Measurements from ENCODE around the gene GDI1.
A peak's percentile ranks its signal among the peaks of the same experiment; 100 is the strongest.
"Not testable (repeated sequence)": the region's sequence is repeated elsewhere in the genome, so short reads cannot be mapped to it uniquely, and the experiment has no call there.

The GDI1 gene

GRCh38 chrX:154399527-154400368, 37.2 kb upstream of the GDI1 start:
- WGBS (ENCODE audit: insufficient coverage, insufficient read length) = no CpG with 5 or more reads among the region's 14 CpGs
- peak overlapping the region; percentile 98; the same call in 1 of the 2 replicates for H3K4me3 ChIP-seq (ENCODE audit: low read length)
- H3K4me1 ChIP-seq (ENCODE audit: control insufficient read depth, insufficient read depth, low read length) = peaks cover 3% of the 10 kb centered on the region; the same call in 1 of the 2 replicates
- no peaks in the 10 kb centered on the region for H3K9me3 ChIP-seq (ENCODE audit: control insufficient read depth, insufficient read depth, low read length)
- no peak overlapping the region for H3K27ac ChIP-seq (ENCODE audit: low read length)
- H3K27me3 ChIP-seq (ENCODE audit: control insufficient read depth, insufficient read depth, low read length) = no peaks in the 10 kb centered on the region
- DNase-seq (ENCODE audit: low read depth, low spot score) = no peak
- H3K36me3 ChIP-seq (ENCODE audit: control insufficient read depth, insufficient read depth, low read length) = peaks cover 23% of the 10 kb centered on the region; the same call in 1 of the 2 replicates

GRCh38 chrX:154400369-154400817, 36.6 kb upstream of the GDI1 start:
- not testable (repeated sequence) for H3K9me3 ChIP-seq (ENCODE audit: control insufficient read depth, insufficient read depth, low read length); H3K4me3 ChIP-seq (ENCODE audit: low read length); DNase-seq (ENCODE audit: low read depth, low spot score); H3K4me1 ChIP-seq (ENCODE audit: control insufficient read depth, insufficient read depth, low read length); H3K27me3 ChIP-seq (ENCODE audit: control insufficient read depth, insufficient read depth, low read length); H3K27ac ChIP-seq (ENCODE audit: low read length)
- no CpG with 5 or more reads among the region's 6 CpGs for WGBS (ENCODE audit: insufficient coverage, insufficient read length)
- H3K36me3 ChIP-seq (ENCODE audit: control insufficient read depth, insufficient read depth, low read length) = peaks cover 23% of the 10 kb centered on the region; the same call in 1 of the 2 replicates

GRCh38 chrX:154401045-154401799, 35.7 kb upstream of the GDI1 start:
- no peak for DNase-seq (ENCODE audit: low read depth, low spot score)
- Histone ChIP-seq H3K36me3 (ENCODE audit: control insufficient read depth, insufficient read depth, low read length) (peaks cover 23% of the 10 kb centered on the region; the same call in 1 of the 2 replicates), H3K4me1 (ENCODE audit: control insufficient read depth, insufficient read depth, low read length) (peaks cover 3% of the 10 kb centered on the region; the same call in 1 of the 2 replicates), H3K4me3 (ENCODE audit: low read length) (no peak overlapping the region), H3K27ac (ENCODE audit: low read length) (no peak overlapping the region), H3K9me3 (ENCODE audit: control insufficient read depth, insufficient read depth, low read length) (no peaks in the 10 kb centered on the region), H3K27me3 (ENCODE audit: control insufficient read depth, insufficient read depth, low read length) (no peaks in the 10 kb centered on the region)
- no CpG with 5 or more reads among the region's 6 CpGs for WGBS (ENCODE audit: insufficient coverage, insufficient read length)

- no CpG with 5 or more reads among the region's 6 CpGs for WGBS (ENCODE audit: insufficient coverage, insufficient read length)
- Histone ChIP-seq H3K4me1 (ENCODE audit: control insufficient read depth, insufficient read depth, low read length) (peaks cover 3% of the 10 kb centered on the region; the same call in 1 of the 2 replicates), H3K27me3 (ENCODE audit: control insufficient read depth, insufficient read depth, low read length) (no peaks in the 10 kb centered on the region), H3K4me3 (ENCODE audit: low read length) (no peak overlapping the region), H3K9me3 (ENCODE audit: control insufficient read depth, insufficient read depth, low read length) (no peaks in the 10 kb centered on the region), H3K27ac (ENCODE audit: low read length) (no peak overlapping the region), H3K36me3 (ENCODE audit: control insufficient read depth, insufficient read depth, low read length) (peaks cover 23% of the 10 kb centered on the region; the same call in 1 of the 2 replicates)
- no peak for DNase-seq (ENCODE audit: low read depth, low spot score)
Observed at GRCh38 chrX:154401918-154402621, 34.9 kb upstream of the GDI1 start.

GRCh38 chrX:154402622-154403127, 34.3 kb upstream of the GDI1 start:
- H3K9me3 ChIP-seq (ENCODE audit: control insufficient read depth, insufficient read depth, low read length) = no peaks in the 10 kb centered on the region
- peaks cover 3% of the 10 kb centered on the region; the same call in 1 of the 2 replicates for H3K4me1 ChIP-seq (ENCODE audit: control insufficient read depth, insufficient read depth, low read length)
- no peak overlapping the region for H3K4me3 ChIP-seq (ENCODE audit: low read length)
- no peaks in the 10 kb centered on the region for H3K27me3 ChIP-seq (ENCODE audit: control insufficient read depth, insufficient read depth, low read length)
- H3K27ac ChIP-seq (ENCODE audit: low read length) = no peak overlapping the region
- WGBS (ENCODE audit: insufficient coverage, insufficient read length) = no CpG with 5 or more reads among the region's 19 CpGs
- DNase-seq (ENCODE audit: low read depth, low spot score) = no peak
- H3K36me3 ChIP-seq (ENCODE audit: control insufficient read depth, insufficient read depth, low read length) = peaks cover 23% of the 10 kb centered on the region; the same call in 1 of the 2 replicates

GRCh38 chrX:154403192-154403591, 33.8 kb upstream of the GDI1 start:
- Histone ChIP-seq H3K27me3 (ENCODE audit: control insufficient read depth, insufficient read depth, low read length) (no peaks in the 10 kb centered on the region), H3K4me1 (ENCODE audit: control insufficient read depth, insufficient read depth, low read length) (peaks cover 3% of the 10 kb centered on the region; the same call in 1 of the 2 replicates), H3K27ac (ENCODE audit: low read length) (no peak overlapping the region), H3K4me3 (ENCODE audit: low read length) (no peak overlapping the region), H3K9me3 (ENCODE audit: control insufficient read depth, insufficient read depth, low read length) (no peaks in the 10 kb centered on the region), H3K36me3 (ENCODE audit: control insufficient read depth, insufficient read depth, low read length) (peaks cover 23% of the 10 kb centered on the region; the same call in 1 of the 2 replicates)
- WGBS (ENCODE audit: insufficient coverage, insufficient read length) = no CpG with 5 or more reads among the region's 10 CpGs
- DNase-seq (ENCODE audit: low read depth, low spot score) = no peak

- Histone ChIP-seq H3K27me3 (ENCODE audit: control insufficient read depth, insufficient read depth, low read length) (no peaks in the 10 kb centered on the region), H3K4me3 (ENCODE audit: low read length) (no peak overlapping the region), H3K36me3 (ENCODE audit: control insufficient read depth, insufficient read depth, low read length) (peaks cover 23% of the 10 kb centered on the region; the same call in 1 of the 2 replicates), H3K4me1 (ENCODE audit: control insufficient read depth, insufficient read depth, low read length) (peaks cover 4% of the 10 kb centered on the region; the same call in 1 of the 2 replicates), H3K9me3 (ENCODE audit: control insufficient read depth, insufficient read depth, low read length) (no peaks in the 10 kb centered on the region), H3K27ac (ENCODE audit: low read length) (no peak overlapping the region)
- no peak for DNase-seq (ENCODE audit: low read depth, low spot score)
- WGBS (ENCODE audit: insufficient coverage, insufficient read length) = no CpG with 5 or more reads among the region's 4 CpGs
Observed at GRCh38 chrX:154403858-154404257, 33.1 kb upstream of the GDI1 start.

- H3K4me3 ChIP-seq (ENCODE audit: low read length) = no peak overlapping the region
- H3K4me1 ChIP-seq (ENCODE audit: control insufficient read depth, insufficient read depth, low read length) = peaks cover 3% of the 10 kb centered on the region; the same call in 1 of the 2 replicates
- H3K9me3 ChIP-seq (ENCODE audit: control insufficient read depth, insufficient read depth, low read length) = no peaks in the 10 kb centered on the region
- H3K27me3 ChIP-seq (ENCODE audit: control insufficient read depth, insufficient read depth, low read length) = no peaks in the 10 kb centered on the region
- no CpG with 5 or more reads among the region's 16 CpGs for WGBS (ENCODE audit: insufficient coverage, insufficient read length)
- no peak for DNase-seq (ENCODE audit: low read depth, low spot score)
- no peak overlapping the region for H3K27ac ChIP-seq (ENCODE audit: low read length)
- H3K36me3 ChIP-seq (ENCODE audit: control insufficient read depth, insufficient read depth, low read length) = peaks cover 15% of the 10 kb centered on the region; the same call in 1 of the 2 replicates
Observed at GRCh38 chrX:154404625-154405192, 32.2 kb upstream of the GDI1 start.

GRCh38 chrX:154408659-154409221, 28.2 kb upstream of the GDI1 start:
- Histone ChIP-seq H3K4me3 (ENCODE audit: low read length) (no peak overlapping the region; the same call in 1 of the 2 replicates), H3K27me3 (ENCODE audit: control insufficient read depth, insufficient read depth, low read length) (no peaks in the 10 kb centered on the region), H3K4me1 (ENCODE audit: control insufficient read depth, insufficient read depth, low read length) (0 out of 2 replicates have a peak, but pooled peaks cover 1% of the 10 kb centered on the region), H3K9me3 (ENCODE audit: control insufficient read depth, insufficient read depth, low read length) (no peaks in the 10 kb centered on the region), H3K27ac (ENCODE audit: low read length) (no peak overlapping the region), H3K36me3 (ENCODE audit: control insufficient read depth, insufficient read depth, low read length) (peaks cover 2% of the 10 kb centered on the region; the same call in 1 of the 2 replicates)
- WGBS (ENCODE audit: insufficient coverage, insufficient read length) = no CpG with 5 or more reads among the region's 10 CpGs
- no peak for DNase-seq (ENCODE audit: low read depth, low spot score)

Measured in iPS DF 6.9 (cell line).